Cardiac muscle cell (in vitro differentiated cells and primary cell): Measurements from ENCODE around the gene RCCD1. TPM values are rescaled to one million over a fixed set of nuclear protein-coding genes. Genes with fewer than 3 reads are reported as not detected.

Source experiments
- DNase-seq, 2 donors: peaks; one replicate each; pipeline versions ENCODE4 v3.0.0 to v3.0.0-alpha.2; 2010 to 2017; ENCODE audit warnings: low read depth in 1 of 2, low spot score in 1 of 2
- H3K27ac ChIP-seq: fragments of 200-600 bp; sonication (generic); 2 replicates; pipeline ENCODE4 v1.5.1; 2016
- H3K27me3 ChIP-seq: fragments of 200-600 bp; sonication (generic); 2 replicates; pipeline ENCODE4 v1.6.0; 2016; ENCODE audit warnings: control low read depth
- H3K36me3 ChIP-seq: fragments of 200-600 bp; sonication (generic); 2 replicates; pipeline ENCODE4 v1.5.1; 2016; ENCODE audit warnings: control low read depth
- H3K4me1 ChIP-seq: fragments of 200-600 bp; sonication (generic); 2 replicates; pipeline ENCODE4 v1.8.1; 2017; ENCODE audit warnings: low read depth, mild to moderate bottlenecking, mixed run types
- H3K4me3 ChIP-seq: fragments of 200-600 bp; sonication (generic); 2 replicates; pipeline ENCODE4 v1.5.1; 2016; ENCODE audit warnings: mild to moderate bottlenecking
- H3K9me3 ChIP-seq: fragments of 200-600 bp; sonication (generic); 2 replicates; pipeline ENCODE4 v1.5.1; 2017; ENCODE audit warnings: low read depth, mild to moderate bottlenecking, control low read depth
- CTCF ChIP-seq: IDR thresholded peaks from 2 replicates; pipeline ENCODE4 v1.5.1; 2012; ENCODE audit warnings: low read depth, mild to moderate bottlenecking, low read length
- polyA plus RNA-seq: library from polyadenylated mRNA; unstranded; fragments of >200 nt; fragmentation: Nextera tagmentation; extraction: Ambion mirVana; gene quantifications from 2 replicates; pipeline ENCODE4 v1.2.1, GENCODE V29; 2016
- total RNA-seq: library from RNA; depleted of rRNA; stranded (reverse); fragments of >200 nt; gene quantifications from 2 replicates; pipeline ENCODE4 v1.2.3, GENCODE V29; 2016

Gene RCCD1
- total and polyA plus RNA-seq, 2 experiments from 2014 or later, result 32.8 to 43.0 TPM

DNA sequence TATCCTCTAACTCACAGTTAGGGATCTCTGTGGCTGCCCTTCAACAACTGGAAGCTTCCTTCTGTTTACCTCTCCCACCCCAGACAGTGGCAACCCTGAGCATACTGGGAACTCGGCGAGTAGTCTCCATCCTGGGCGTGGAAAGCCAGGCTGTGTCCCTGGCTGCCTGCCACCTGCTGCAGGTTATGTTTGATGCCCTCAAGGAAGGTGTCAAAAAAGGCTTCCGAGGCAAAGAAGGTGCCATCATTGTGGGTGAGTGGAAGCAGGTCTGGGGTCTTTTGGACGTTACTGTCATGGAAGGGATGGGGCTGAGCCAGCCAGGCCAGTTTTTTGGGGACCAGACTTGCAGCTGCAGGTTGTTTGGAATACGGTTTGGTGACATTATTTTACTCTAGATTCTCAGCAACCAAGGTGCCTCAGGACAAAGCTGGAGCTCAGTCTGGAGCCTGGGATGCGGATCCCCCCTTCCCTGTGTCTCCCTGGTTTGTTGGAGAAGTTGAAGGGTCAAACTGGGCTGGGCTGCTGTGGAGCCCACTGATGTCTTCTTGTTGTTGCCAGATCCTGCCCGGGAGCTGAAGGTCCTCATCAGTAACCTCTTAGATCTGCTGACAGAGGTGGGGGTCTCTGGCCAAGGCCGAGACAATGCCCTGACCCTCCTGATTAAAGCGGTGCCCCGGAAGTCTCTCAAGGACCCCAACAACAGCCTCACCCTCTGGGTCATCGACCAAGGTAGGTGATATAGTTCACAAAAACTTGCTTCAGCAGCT lies 12.1 kb upstream of the RCCD1 start:
- DNase-seq, result no peak
- no peak for TF ChIP-seq CTCF
- no peak overlapping the region for H3K4me3 ChIP-seq
- H3K36me3 ChIP-seq, result peaks cover 59% of the 10 kb centered on the region
- H3K27me3 ChIP-seq, result no peaks in the 10 kb centered on the region
- no peak overlapping the region for H3K27ac ChIP-seq
- H3K9me3 ChIP-seq, result no peaks in the 10 kb centered on the region
- no peaks in the 10 kb centered on the region for H3K4me1 ChIP-seq

- Histone ChIP-seq H3K9me3 (no peaks in the 10 kb centered on the region), H3K36me3 (peaks cover 50% of the 10 kb centered on the region), H3K4me3 (no peak overlapping the region), H3K4me1 (no peaks in the 10 kb centered on the region), H3K27ac (no peak overlapping the region), H3K27me3 (no peaks in the 10 kb centered on the region)
- no peak for DNase-seq
- no peak for TF ChIP-seq CTCF
Observed at GRCh38 chr15:90945091-90945490, 9.6 kb upstream of the RCCD1 start.

- TF ChIP-seq CTCF, result no peak
- no peak for DNase-seq
- no peak overlapping the region for H3K27ac ChIP-seq
- H3K4me1 ChIP-seq, result no peaks in the 10 kb centered on the region
- H3K27me3 ChIP-seq, result no peaks in the 10 kb centered on the region
- no peaks in the 10 kb centered on the region for H3K9me3 ChIP-seq
- peaks cover 51% of the 10 kb centered on the region for H3K36me3 ChIP-seq
- no peak overlapping the region for H3K4me3 ChIP-seq
Observed at GRCh38 chr15:90946538-90946937, 8.1 kb upstream of the RCCD1 start.

GRCh38 chr15:90946941-90947576 lies 7.6 kb upstream of the RCCD1 start:
- Histone ChIP-seq H3K4me1 (no peaks in the 10 kb centered on the region), H3K27me3 (no peaks in the 10 kb centered on the region), H3K27ac (no peak overlapping the region), H3K9me3 (no peaks in the 10 kb centered on the region), H3K4me3 (no peak overlapping the region), H3K36me3 (peaks cover 54% of the 10 kb centered on the region)
- DNase-seq, result no peak
- no peak for TF ChIP-seq CTCF

DNA sequence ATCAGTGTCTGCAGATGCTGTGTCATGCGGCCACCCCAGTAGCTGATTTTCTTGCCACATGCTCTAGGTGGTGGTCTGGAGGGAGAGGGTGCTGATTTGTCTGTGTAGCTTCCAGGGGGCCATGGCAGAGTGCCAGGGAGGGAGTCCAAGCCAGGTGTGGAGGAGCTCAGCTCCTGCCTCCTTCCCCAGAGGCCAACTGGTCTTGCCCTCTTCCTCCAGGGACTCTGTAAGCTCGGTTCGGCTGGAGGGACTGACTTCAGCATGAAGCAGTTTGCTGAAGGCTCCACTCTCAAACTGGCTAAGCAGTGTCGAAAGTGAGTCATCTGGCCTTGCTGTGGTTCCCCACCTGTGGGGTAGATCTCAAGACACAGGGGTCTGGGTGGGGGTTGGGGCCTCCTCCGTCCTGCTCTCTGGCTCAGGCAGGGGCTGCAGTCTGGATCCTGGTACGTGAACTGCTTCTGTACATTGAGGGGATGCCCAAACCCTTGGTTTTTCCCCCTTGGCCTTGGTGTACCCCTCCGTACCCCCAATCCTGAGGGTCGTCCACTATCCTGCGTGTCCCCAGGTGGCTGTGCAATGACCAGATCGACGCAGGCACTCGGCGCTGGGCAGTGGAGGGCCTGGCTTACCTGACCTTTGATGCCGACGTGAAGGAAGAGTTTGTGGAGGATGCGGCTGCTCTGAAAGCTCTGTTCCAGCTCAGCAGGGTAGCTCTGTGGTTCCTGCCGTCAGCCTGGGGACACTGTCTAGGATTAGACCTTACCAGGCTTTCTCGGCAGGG lies 6.9 kb upstream of the RCCD1 start:
- H3K27me3 ChIP-seq, result no peaks in the 10 kb centered on the region
- no peaks in the 10 kb centered on the region for H3K9me3 ChIP-seq
- no peak for TF ChIP-seq CTCF
- no peak overlapping the region for H3K4me3 ChIP-seq
- DNase-seq, result no peak
- H3K4me1 ChIP-seq, result no peaks in the 10 kb centered on the region
- H3K36me3 ChIP-seq, result peaks cover 48% of the 10 kb centered on the region
- no peak overlapping the region for H3K27ac ChIP-seq
